Trophoblast cell (in vitro differentiated cells and primary cell): ENCODE results near the gene TGFBRAP1.
A peak's percentile ranks its signal among the peaks of the same experiment; 100 is the strongest.
"Not testable (repeated sequence)": the region's sequence is repeated elsewhere in the genome, so short reads cannot be mapped to it uniquely, and the experiment has no call there.

Experiments used
- DNase-seq, 2 donors: peaks; one replicate each; pipeline ENCODE4 v3.0.0-alpha.2; 2016
- H2AFZ ChIP-seq: 2 replicates; pipeline ENCODE4 v1.6.1; 2013; ENCODE audit warnings: low read length, moderate library complexity, mild to moderate bottlenecking; ENCODE audit not compliant: insufficient read depth, poor library complexity
- H2AK5ac ChIP-seq: 2 replicates; pipeline ENCODE4 v1.6.1; 2013; ENCODE audit warnings: mild to moderate bottlenecking, low read length
- H2BK120ac ChIP-seq: 2 replicates; pipeline ENCODE4 v1.6.1; 2013; ENCODE audit warnings: low read length, mild to moderate bottlenecking, moderate library complexity; ENCODE audit not compliant: insufficient read depth, poor library complexity
- H2BK12ac ChIP-seq: 2 replicates; pipeline ENCODE4 v1.6.1; 2013; ENCODE audit warnings: mild to moderate bottlenecking, low read length, moderate library complexity
- H2BK5ac ChIP-seq: 2 replicates; pipeline ENCODE4 v1.6.1; 2013; ENCODE audit warnings: low read length, low read depth, moderate library complexity, mild to moderate bottlenecking; ENCODE audit not compliant: poor library complexity
- H3K14ac ChIP-seq: 2 replicates; pipeline ENCODE4 v1.6.1; 2013; ENCODE audit warnings: mild to moderate bottlenecking, low read length
- H3K18ac ChIP-seq: 2 replicates; pipeline ENCODE4 v1.6.1; 2013; ENCODE audit warnings: mild to moderate bottlenecking, low read length
- H3K23ac ChIP-seq: 2 replicates; pipeline ENCODE4 v1.6.1; 2013; ENCODE audit warnings: low read length
- H3K27ac ChIP-seq: 2 replicates; pipeline ENCODE4 v1.5.1; 2013; ENCODE audit warnings: low read depth, mild to moderate bottlenecking, inconsistent platforms, low read length, moderate library complexity
- H3K27me3 ChIP-seq: 2 replicates; pipeline ENCODE4 v1.6.1; 2013; ENCODE audit warnings: inconsistent platforms, mild to moderate bottlenecking, low read length, moderate library complexity; ENCODE audit not compliant: insufficient read depth
- H3K36me3 ChIP-seq, 2 experiments: 1 replicate in 1 of 2; 2 replicates in 1 of 2; pipeline ENCODE4 v1.6.1; 2013; ENCODE audit warnings: low read length in 2 of 2, mild to moderate bottlenecking in 2 of 2, moderate library complexity in 1 of 2; ENCODE audit not compliant: insufficient read depth in 2 of 2, control insufficient read depth in 1 of 2
- H3K4ac ChIP-seq: 2 replicates; pipeline ENCODE4 v1.6.1; 2013; ENCODE audit warnings: low read depth, mild to moderate bottlenecking, low read length, moderate library complexity
- H3K4me1 ChIP-seq, 2 experiments: 1 replicate in 1 of 2; 2 replicates in 1 of 2; pipeline ENCODE4 v1.6.1; 2013; ENCODE audit warnings: low read length in 2 of 2, mild to moderate bottlenecking in 2 of 2, moderate library complexity in 1 of 2; ENCODE audit not compliant: insufficient read depth in 2 of 2, control insufficient read depth in 1 of 2
- H3K4me2 ChIP-seq: 2 replicates; pipeline ENCODE4 v1.6.1; 2013; ENCODE audit warnings: inconsistent platforms, mild to moderate bottlenecking, low read length, moderate library complexity
- H3K4me3 ChIP-seq: 2 replicates; pipeline ENCODE4 v1.5.1; 2013; ENCODE audit warnings: mild to moderate bottlenecking, low read depth, low read length, inconsistent platforms
- H3K79me1 ChIP-seq: one replicate; pipeline ENCODE4 v1.6.1; 2013; ENCODE audit warnings: low read length
- H3K79me2 ChIP-seq: 2 replicates; pipeline ENCODE4 v1.6.1; 2013; ENCODE audit warnings: low read length, mild to moderate bottlenecking; ENCODE audit not compliant: control insufficient read depth, insufficient read depth, poor library complexity
- H3K9ac ChIP-seq: 2 replicates; pipeline ENCODE4 v1.6.1; 2013; ENCODE audit warnings: mild to moderate bottlenecking, low read length
- H3K9me3 ChIP-seq: 2 replicates; pipeline ENCODE4 v1.6.1; 2013; ENCODE audit warnings: low read depth, mild to moderate bottlenecking, control low read depth, inconsistent platforms, low read length; ENCODE audit not compliant: insufficient read depth
- H4K12ac ChIP-seq: 2 replicates; pipeline ENCODE4 v1.6.1; 2013; ENCODE audit warnings: low read depth, mild to moderate bottlenecking, low read length, moderate library complexity
- H4K8ac ChIP-seq: 2 replicates; pipeline ENCODE4 v1.6.1; 2013; ENCODE audit warnings: low read depth, mild to moderate bottlenecking, low read length, moderate library complexity
- H4K91ac ChIP-seq: one replicate; pipeline ENCODE4 v1.6.1; 2013; ENCODE audit warnings: low read depth, mild to moderate bottlenecking, low read length, moderate library complexity
- WGBS: extraction: QIAGEN DNeasy Blood & Tissue Kit; methylation state at CpG from one replicate; pipeline ENCODE4 v1.1.7; 2013; ENCODE audit warnings: missing lambda C conversion rate; ENCODE audit not compliant: insufficient read length, insufficient coverage; ENCODE audit errors: extremely low coverage; 5-methylcytosine and 5-hydroxymethylcytosine counted together

Gene TGFBRAP1

GRCh38 chr2:105328281-105329196 is 996 bp downstream of the TGFBRAP1 start:
- peak overlapping the region; percentile 6 for H4K12ac ChIP-seq
- peak overlapping the region; percentile 23 for H3K27ac ChIP-seq
- H3K14ac ChIP-seq = peak overlapping the region; percentile 76
- H3K4me2 ChIP-seq = peak overlapping the region; percentile 75
- H2BK120ac ChIP-seq = peak overlapping the region; percentile 37
- peaks cover 21% of the 10 kb centered on the region for H3K79me1 ChIP-seq
- H4K91ac ChIP-seq = peak overlapping the region; percentile 75
- peak overlapping the region; percentile 21 for H2BK12ac ChIP-seq
- peak overlapping the region; percentile 18 for H2BK5ac ChIP-seq
- peaks cover 20 to 30% of the 10 kb centered on the region in 2 experiments for H3K4me1 ChIP-seq
- DNase-seq = peak; percentile 26 to 68
- peak overlapping the region; percentile 83 for H3K4ac ChIP-seq
- H3K36me3 ChIP-seq = peaks cover 0 to 1% of the 10 kb centered on the region in 2 experiments
- no peak overlapping the region for H3K23ac ChIP-seq
- WGBS = no CpG with 5 or more reads among the region's 16 CpGs
- peak overlapping the region; percentile 57 for H3K9ac ChIP-seq
- peak overlapping the region; percentile 67 for H4K8ac ChIP-seq
- H3K18ac ChIP-seq = peak overlapping the region; percentile 38
- peak overlapping the region; percentile 79 for H3K4me3 ChIP-seq
- no peaks in the 10 kb centered on the region for H3K9me3 ChIP-seq
- peak overlapping the region; percentile 21 for H2AK5ac ChIP-seq
- H3K79me2 ChIP-seq = peaks cover 23% of the 10 kb centered on the region
- H2AFZ ChIP-seq = peak overlapping the region; percentile 42
- H3K27me3 ChIP-seq = no peaks in the 10 kb centered on the region

GRCh38 chr2:105327690-105328089 is 1.8 kb downstream of the TGFBRAP1 start:
- no peak overlapping the region for H3K18ac ChIP-seq
- DNase-seq = no peak
- H3K4me2 ChIP-seq = no peak overlapping the region
- H2BK120ac ChIP-seq = no peak overlapping the region
- no peak overlapping the region for H4K12ac ChIP-seq
- H3K9ac ChIP-seq = no peak overlapping the region
- H3K4me3 ChIP-seq = no peak overlapping the region
- no peak overlapping the region for H4K8ac ChIP-seq
- H3K79me1 ChIP-seq = peaks cover 21% of the 10 kb centered on the region
- H3K14ac ChIP-seq = no peak overlapping the region
- H3K79me2 ChIP-seq = peaks cover 26% of the 10 kb centered on the region
- peak overlapping the region; percentile 95 for H3K23ac ChIP-seq
- peaks cover 24 to 33% of the 10 kb centered on the region in 2 experiments for H3K4me1 ChIP-seq
- H3K4ac ChIP-seq = peak overlapping the region; percentile 57
- no peak overlapping the region for H3K27ac ChIP-seq
- no peak overlapping the region for H2AK5ac ChIP-seq
- H3K9me3 ChIP-seq = no peaks in the 10 kb centered on the region
- H2BK5ac ChIP-seq = no peak overlapping the region
- H2AFZ ChIP-seq = no peak overlapping the region
- no peak overlapping the region for H4K91ac ChIP-seq
- no peak overlapping the region for H2BK12ac ChIP-seq
- no CpG with 5 or more reads among the region's 2 CpGs for WGBS
- H3K36me3 ChIP-seq = peaks cover 0 to 4% of the 10 kb centered on the region in 2 experiments
- H3K27me3 ChIP-seq = no peaks in the 10 kb centered on the region

DNA sequence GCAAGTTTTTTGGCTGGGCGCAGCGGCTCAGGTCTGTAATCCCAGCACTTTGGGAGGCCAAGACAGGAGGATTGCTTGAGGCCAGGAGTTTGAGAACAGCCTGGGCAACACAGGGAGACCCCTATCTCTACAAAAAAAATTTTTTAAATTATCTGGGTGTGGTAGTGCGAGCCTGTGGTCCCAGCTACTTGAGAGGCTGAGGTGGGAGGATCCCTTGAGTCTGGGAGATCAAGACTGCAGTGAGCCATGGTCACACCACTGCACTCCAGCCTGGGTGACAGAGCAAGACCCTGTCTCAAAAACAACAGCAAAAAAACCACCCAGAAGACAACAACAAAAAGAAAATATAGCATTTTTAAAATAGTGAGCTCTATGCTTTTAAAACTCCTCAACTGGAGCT is 2.3 kb downstream of the TGFBRAP1 start:
- H2AK5ac ChIP-seq, H4K12ac ChIP-seq, H2BK5ac ChIP-seq, H2BK120ac ChIP-seq, H4K8ac ChIP-seq, H3K23ac ChIP-seq, H3K4me2 ChIP-seq, DNase-seq, H3K27me3 ChIP-seq, H2BK12ac ChIP-seq, H3K14ac ChIP-seq, H3K4me3 ChIP-seq, H4K91ac ChIP-seq, H3K9ac ChIP-seq, H3K9me3 ChIP-seq, H3K18ac ChIP-seq, H3K36me3 ChIP-seq, H2AFZ ChIP-seq, H3K27ac ChIP-seq: not testable (repeated sequence)
- H3K4ac ChIP-seq = peak overlapping the region; percentile 57
- peaks cover 21% of the 10 kb centered on the region for H3K79me1 ChIP-seq
- H3K4me1 ChIP-seq = peaks cover 24 to 33% of the 10 kb centered on the region in 2 experiments
- peaks cover 26% of the 10 kb centered on the region for H3K79me2 ChIP-seq
- no CpG with 5 or more reads among the region's 3 CpGs for WGBS

DNA sequence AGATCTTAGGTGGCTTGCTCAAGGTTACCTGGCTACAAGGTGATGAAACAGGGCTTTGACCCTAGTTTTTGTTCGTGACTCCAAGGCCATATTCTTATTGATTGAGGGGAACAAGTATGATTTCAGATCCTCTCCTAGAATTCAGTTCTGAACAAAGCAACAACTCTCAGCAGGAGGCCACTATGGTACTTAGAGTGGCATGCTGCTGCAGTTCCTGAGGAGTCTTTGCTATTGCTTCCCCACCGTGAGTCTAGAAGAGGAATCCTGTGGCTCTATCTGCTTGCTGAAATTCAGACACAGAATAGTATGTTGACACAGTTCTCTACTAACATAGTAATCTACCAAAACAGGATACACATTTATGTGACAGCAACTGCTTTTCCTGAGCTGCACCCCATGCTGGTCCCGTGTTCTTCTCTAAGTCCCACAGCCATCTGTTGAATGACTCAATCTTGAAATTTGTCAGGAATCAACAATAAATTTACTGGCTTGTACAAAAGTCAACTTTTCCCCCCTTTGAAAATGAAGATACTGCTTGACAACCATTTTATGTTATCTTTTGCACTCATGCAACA is 4.1 kb downstream of the TGFBRAP1 start:
- no peak overlapping the region for H3K4me3 ChIP-seq
- H3K27me3 ChIP-seq = no peaks in the 10 kb centered on the region
- H3K4me1 ChIP-seq = peaks cover 25 to 31% of the 10 kb centered on the region in 2 experiments
- peaks cover 21% of the 10 kb centered on the region for H3K79me1 ChIP-seq
- no CpG with 5 or more reads among the region's 3 CpGs for WGBS
- H3K18ac ChIP-seq = peak overlapping the region; percentile 99
- H2BK5ac ChIP-seq = peak overlapping the region; percentile 89
- no peaks in the 10 kb centered on the region for H3K9me3 ChIP-seq
- H3K36me3 ChIP-seq = peaks cover 0 to 4% of the 10 kb centered on the region in 2 experiments
- peak overlapping the region; percentile 85 for H3K14ac ChIP-seq
- peak overlapping the region; percentile 87 for H4K8ac ChIP-seq
- H3K23ac ChIP-seq = no peak overlapping the region
- H4K91ac ChIP-seq = peak overlapping the region; percentile 95
- peak; percentile 48 to 76 for DNase-seq
- H3K9ac ChIP-seq = no peak overlapping the region
- H2BK120ac ChIP-seq = peak overlapping the region; percentile 99
- H3K79me2 ChIP-seq = peaks cover 26% of the 10 kb centered on the region
- no peak overlapping the region for H3K4me2 ChIP-seq
- H4K12ac ChIP-seq = peak overlapping the region; percentile 78
- H2AK5ac ChIP-seq = peak overlapping the region; percentile 98
- no peak overlapping the region for H2AFZ ChIP-seq
- H3K4ac ChIP-seq = peak overlapping the region; percentile 81
- H2BK12ac ChIP-seq = peak overlapping the region; percentile 99
- peak overlapping the region; percentile 88 for H3K27ac ChIP-seq
